SK-N-SH (cell line): ENCODE measurements around the gene EML3. TPM values are rescaled to one million over a fixed set of nuclear protein-coding genes. Genes with fewer than 3 reads are reported as not detected.

Experiments
- CTCF ChIA-PET: fragments of 300-600, 350-600 bp; formaldehyde crosslinking; extraction: SDS; loops from one replicate; lab custom pipeline; 2021; lab: Yijun Ruan, JAX
- POLR2A ChIA-PET: fragments of 350-600 bp; sonication (Branson Sonifier 250); formaldehyde crosslinking; extraction: SDS; loops from one replicate; lab custom pipeline; 2020; ENCODE audit warnings: antibody characterized with exemption, inconsistent platforms; lab: Yijun Ruan, JAX
- DNase-seq: peaks from one replicate; pipeline ENCODE4 v3.0.0; 2012
- H2AFZ ChIP-seq: fragments of 200-600 bp; sonication (generic); 2 replicates; pipeline ENCODE4 v1.8.1; 2016; ENCODE audit warnings: antibody characterized with exemption, mild to moderate bottlenecking, low read depth
- H3F3A ChIP-seq: fragments of 200-600 bp; sonication (generic); replicated peaks from 2 replicates; pipeline ENCODE3; 2016; ENCODE audit warnings: antibody characterized with exemption, mild to moderate bottlenecking; ENCODE audit not compliant: insufficient read depth
- H3K27ac ChIP-seq, 2 experiments: fragments of 200-500 bp in 1 of 2; fragments of 200-600 bp in 1 of 2; sonication (Bioruptor generic) in 1 of 2; sonication (generic), shearing (Covaris generic) in 1 of 2; 2 replicates each; pipeline versions ENCODE4 v1.5.1 to v1.6.1; 2014 to 2016; ENCODE audit warnings: low read depth in 2 of 2, inconsistent platforms in 1 of 2, low read length in 1 of 2, mild to moderate bottlenecking in 1 of 2, mixed read lengths in 1 of 2
- H3K27me3 ChIP-seq: fragments of 200-600 bp; sonication (generic), shearing (Covaris generic); 2 replicates; pipeline ENCODE4 v1.6.1; 2016; ENCODE audit warnings: mixed run types; ENCODE audit not compliant: insufficient read depth
- H3K36me3 ChIP-seq, 2 experiments: fragments of 200-500 bp in 1 of 2; fragments of 200-600 bp in 1 of 2; sonication (Bioruptor generic) in 1 of 2; sonication (generic) in 1 of 2; replicated peaks in 1 of 2; 2 replicates each; pipeline versions ENCODE3 to v1.5.1; 2014 to 2016; ENCODE audit warnings: low read length in 1 of 2, mild to moderate bottlenecking in 1 of 2; ENCODE audit not compliant: insufficient read depth in 2 of 2, control insufficient read depth in 1 of 2
- H3K4me1 ChIP-seq, 2 experiments: fragments of 200-500 bp in 1 of 2; fragments of 200-600 bp in 1 of 2; sonication (Bioruptor generic) in 1 of 2; sonication (generic), shearing (Covaris generic) in 1 of 2; 2 replicates each; pipeline versions ENCODE4 v1.5.1 to v1.6.1; 2014 to 2016; ENCODE audit warnings: low read depth in 1 of 2, low read length in 1 of 2, mixed run types in 1 of 2; ENCODE audit not compliant: insufficient read depth in 2 of 2, control insufficient read depth in 1 of 2
- H3K4me2 ChIP-seq: fragments of 200-600 bp; sonication (generic), shearing (Covaris generic); 2 replicates; pipeline ENCODE4 v1.6.1; 2017; ENCODE audit warnings: mixed run types
- H3K4me3 ChIP-seq, 2 experiments: fragments of 200-500 bp in 1 of 2; fragments of 200-600 bp in 1 of 2; sonication (Bioruptor generic) in 1 of 2; sonication (generic), shearing (Covaris generic) in 1 of 2; 2 replicates each; pipeline versions ENCODE4 v1.5.1 to v1.8.1; 2014 to 2016; ENCODE audit warnings: low read depth in 2 of 2, inconsistent platforms in 1 of 2, low read length in 1 of 2, mild to moderate bottlenecking in 1 of 2, mixed read lengths in 1 of 2, moderate library complexity in 1 of 2
- H3K79me2 ChIP-seq: fragments of 200-600 bp; sonication (generic); 2 replicates; pipeline ENCODE4 v1.8.1; 2017; ENCODE audit warnings: mild to moderate bottlenecking; ENCODE audit not compliant: insufficient read depth
- H3K9ac ChIP-seq: fragments of 200-600 bp; sonication (generic); 2 replicates; pipeline ENCODE4 v1.6.1; 2017; ENCODE audit warnings: mixed run types
- H3K9me2 ChIP-seq: fragments of 200-600 bp; sonication (generic); 2 replicates; pipeline ENCODE4 v1.6.1; 2017; ENCODE audit warnings: mixed run types
- H3K9me3 ChIP-seq: fragments of 200-600 bp; sonication (generic); 2 replicates; pipeline ENCODE4 v1.6.1; 2017; ENCODE audit warnings: mixed run types, mild to moderate bottlenecking, moderate library complexity
- H4K20me1 ChIP-seq: fragments of 200-600 bp; sonication (generic); 2 replicates; pipeline ENCODE4 v1.6.1; 2017; ENCODE audit warnings: mild to moderate bottlenecking, mixed run types; ENCODE audit not compliant: insufficient read depth
- ELF1 ChIP-seq: IDR thresholded peaks from 2 replicates; pipeline ENCODE4 v1.4.0; 2012
- GABPA ChIP-seq: IDR thresholded peaks from 2 replicates; pipeline ENCODE4 v1.4.0; 2012; ENCODE audit warnings: low read depth, mild to moderate bottlenecking
- MAX ChIP-seq: IDR thresholded peaks from 2 replicates; pipeline ENCODE4 v1.4.0; 2012; ENCODE audit warnings: low read depth
- MXI1 ChIP-seq: IDR thresholded peaks from 2 replicates; pipeline ENCODE4 v1.6.1; 2012; ENCODE audit warnings: mild to moderate bottlenecking, low read depth, low read length, improper control_type of control experiment
- PBX3 ChIP-seq: IDR thresholded peaks from 2 replicates; pipeline ENCODE4; 2012
- RFX5 ChIP-seq: IDR thresholded peaks from 2 replicates; pipeline ENCODE4 v1.6.1; 2012; ENCODE audit warnings: mild to moderate bottlenecking, improper control_type of control experiment, low read length
- ZBTB33 ChIP-seq: IDR thresholded peaks from 2 replicates; pipeline ENCODE4 v1.4.0; 2012; ENCODE audit warnings: low read depth, borderline replicate concordance
- WGBS: methylation state at CpG from one replicate; pipeline ENCODE4 v1.1.6; 2017; ENCODE audit warnings: low lambda C conversion rate; 5-methylcytosine and 5-hydroxymethylcytosine counted together
- polyA plus RNA-seq, 3 experiments: library from polyadenylated mRNA; depleted of rRNA; stranded (reverse); fragments of >200 nt; gene quantifications; 2 replicates each; pipeline ENCODE4 v1.2.3, GENCODE V29; 2012

Gene EML3
- polyA plus RNA-seq, 1 of the 3 experiments (the other 2 are of a cell fraction), result 43.0 TPM

GRCh38 chr11:62601122-62601371, 11.5 kb downstream of the EML3 start:
- H3K27ac ChIP-seq, result peak overlapping the region; percentile 87 to 93
- H3K36me3 ChIP-seq, result peaks cover 37 to 40% of the 10 kb centered on the region in 2 experiments
- no peaks in the 10 kb centered on the region for H4K20me1 ChIP-seq
- peak overlapping the region; percentile 1; the same call in 1 of the 2 replicates for H2AFZ ChIP-seq
- 0% methylated on average over 2 of the region's 30 CpGs for WGBS
- peak; percentile 51; the same call in 1 of the 2 replicates for TF ChIP-seq MAX
- TF ChIP-seq GABPA, result peak; percentile 70
- no peak for TF ChIP-seq PBX3
- 0 out of 2 replicates have a peak, but pooled peaks have one; percentile 8 for TF ChIP-seq ELF1
- no peak for TF ChIP-seq RFX5
- H3K9me3 ChIP-seq, result no peaks in the 10 kb centered on the region
- H3K9me2 ChIP-seq, result no peaks in the 10 kb centered on the region
- H3K27me3 ChIP-seq, result no peaks in the 10 kb centered on the region
- H3K4me2 ChIP-seq, result peak overlapping the region; percentile 95
- peaks cover 12 to 23% of the 10 kb centered on the region in 2 experiments; a peak in 3 of 4 replicates for H3K4me1 ChIP-seq
- H3K4me3 ChIP-seq, result peak overlapping the region; percentile 70 to 96
- ChIA-PET POLR2A (interaction anchor here (1.0 to 4.2 kb wide), 7 partner anchors 9 to 240 kb away, joined by 3 to 59 read pairs (median 7); partner anchors contain the start of genes B3GAT3, C11orf98, CSKMT and EEF1G), CTCF (interaction anchor here (2.2 to 3.2 kb wide), 2 partner anchors 9 to 11 kb away, joined by 11 to 23 read pairs; partner anchors contain the start of genes EML3, ROM1 and TUT1)
- peaks cover 55% of the 10 kb centered on the region for H3K79me2 ChIP-seq
- H3K9ac ChIP-seq, result peak overlapping the region; percentile 99
- H3F3A ChIP-seq, result peaks cover 23% of the 10 kb centered on the region
- DNase-seq, result no peak

- H3K4me1 ChIP-seq, result peaks cover 12 to 23% of the 10 kb centered on the region in 2 experiments; a peak in 3 of 4 replicates
- H3K27ac ChIP-seq, result peak overlapping the region; percentile 87 to 93
- no peak for DNase-seq
- H3F3A ChIP-seq, result peaks cover 25% of the 10 kb centered on the region
- H3K79me2 ChIP-seq, result peaks cover 55% of the 10 kb centered on the region
- ChIA-PET CTCF (interaction anchor here (2.2 to 3.2 kb wide), 2 partner anchors 8 to 12 kb away, joined by 11 to 23 read pairs; partner anchors contain the start of genes EML3, ROM1 and TUT1), POLR2A (interaction anchor here (1.5 to 4.2 kb wide), 4 partner anchors 9 to 65 kb away, joined by 5 to 59 read pairs (median 18); partner anchors contain the start of genes C11orf98, CSKMT, EEF1G and EML3)
- peak overlapping the region; percentile 70 to 96 for H3K4me3 ChIP-seq
- H3K27me3 ChIP-seq, result no peaks in the 10 kb centered on the region
- no peaks in the 10 kb centered on the region for H4K20me1 ChIP-seq
- H3K36me3 ChIP-seq, result peaks cover 40 to 43% of the 10 kb centered on the region in 2 experiments
- H3K4me2 ChIP-seq, result peak overlapping the region; percentile 95
- H3K9me3 ChIP-seq, result no peaks in the 10 kb centered on the region
- no peaks in the 10 kb centered on the region for H3K9me2 ChIP-seq
- TF ChIP-seq ZBTB33 (no peak), MXI1 (peak; percentile 9; the same call in 1 of the 2 replicates)
- H3K9ac ChIP-seq, result peak overlapping the region; percentile 99
- 1% methylated on average over 18 of the region's 26 CpGs for WGBS
- no peak overlapping the region for H2AFZ ChIP-seq
These were observed 12.0 kb downstream of the EML3 start for GRCh38 chr11:62600367-62601121.
